Bone marrow (tissue), 2 donors: ENCODE measurements around the gene SNAPIN.

Source experiments
- DNase-seq, 2 donors: peaks; one replicate each; lab custom pipeline; 2025; lab: John Stamatoyannopoulos, UW

SNAPIN gene

DNA sequence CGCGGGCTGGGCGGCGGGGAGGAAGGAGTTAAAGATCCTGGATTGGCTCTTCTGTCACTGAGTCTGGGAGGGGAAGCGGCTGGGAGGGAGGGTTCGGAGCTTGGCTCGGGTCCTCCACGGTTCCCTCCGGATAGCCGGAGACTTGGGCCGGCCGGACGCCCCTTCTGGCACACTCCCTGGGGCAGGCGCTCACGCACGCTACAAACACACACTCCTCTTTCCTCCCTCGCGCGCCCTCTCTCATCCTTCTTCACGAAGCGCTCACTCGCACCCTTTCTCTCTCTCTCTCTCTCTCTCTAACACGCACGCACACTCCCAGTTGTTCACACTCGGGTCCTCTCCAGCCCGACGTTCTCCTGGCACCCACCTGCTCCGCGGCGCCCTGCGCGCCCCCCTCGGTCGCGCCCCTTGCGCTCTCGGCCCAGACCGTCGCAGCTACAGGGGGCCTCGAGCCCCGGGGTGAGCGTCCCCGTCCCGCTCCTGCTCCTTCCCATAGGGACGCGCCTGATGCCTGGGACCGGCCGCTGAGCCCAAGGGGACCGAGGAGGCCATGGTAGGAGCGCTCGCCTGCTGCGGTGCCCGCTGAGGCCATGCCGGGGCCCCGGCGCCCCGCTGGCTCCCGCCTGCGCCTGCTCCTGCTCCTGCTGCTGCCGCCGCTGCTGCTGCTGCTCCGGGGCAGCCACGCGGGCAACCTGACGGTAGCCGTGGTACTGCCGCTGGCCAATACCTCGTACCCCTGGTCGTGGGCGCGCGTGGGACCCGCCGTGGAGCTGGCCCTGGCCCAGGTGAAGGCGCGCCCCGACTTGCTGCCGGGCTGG, 20.2 kb downstream of the SNAPIN start, which contains the start of gene NPR1:
Gene NPR1 (plus strand): TSS at position 170 of the 818 bp plus-strand sequence. CDS start 421 bp downstream, at position 591.
- DNase-seq, result no peak

DNA sequence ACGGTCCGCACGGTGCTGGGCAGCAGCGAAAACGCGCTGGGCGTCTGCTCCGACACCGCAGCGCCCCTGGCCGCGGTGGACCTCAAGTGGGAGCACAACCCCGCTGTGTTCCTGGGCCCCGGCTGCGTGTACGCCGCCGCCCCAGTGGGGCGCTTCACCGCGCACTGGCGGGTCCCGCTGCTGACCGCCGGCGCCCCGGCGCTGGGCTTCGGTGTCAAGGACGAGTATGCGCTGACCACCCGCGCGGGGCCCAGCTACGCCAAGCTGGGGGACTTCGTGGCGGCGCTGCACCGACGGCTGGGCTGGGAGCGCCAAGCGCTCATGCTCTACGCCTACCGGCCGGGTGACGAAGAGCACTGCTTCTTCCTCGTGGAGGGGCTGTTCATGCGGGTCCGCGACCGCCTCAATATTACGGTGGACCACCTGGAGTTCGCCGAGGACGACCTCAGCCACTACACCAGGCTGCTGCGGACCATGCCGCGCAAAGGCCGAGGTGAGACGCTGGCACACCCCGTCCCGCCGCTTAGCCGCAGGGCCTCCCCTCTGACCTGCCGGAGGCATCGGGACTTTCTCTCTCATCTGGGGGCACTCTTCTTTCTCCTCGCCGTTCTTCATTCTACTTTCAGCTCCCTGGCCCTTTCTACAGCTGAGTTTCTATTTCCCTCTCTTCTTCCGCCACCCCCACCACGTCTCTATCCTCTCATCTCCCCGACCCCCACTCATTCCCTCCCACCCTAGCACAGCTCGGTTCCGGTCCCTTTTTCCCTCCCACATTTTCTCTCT, 21.0 kb downstream of the SNAPIN start:
- DNase-seq, result peak in 1 of 2 donors; percentile 37

- no peak for DNase-seq
Observed at GRCh38 chr1:153680120-153680403, 21.6 kb downstream of the SNAPIN start.

DNA sequence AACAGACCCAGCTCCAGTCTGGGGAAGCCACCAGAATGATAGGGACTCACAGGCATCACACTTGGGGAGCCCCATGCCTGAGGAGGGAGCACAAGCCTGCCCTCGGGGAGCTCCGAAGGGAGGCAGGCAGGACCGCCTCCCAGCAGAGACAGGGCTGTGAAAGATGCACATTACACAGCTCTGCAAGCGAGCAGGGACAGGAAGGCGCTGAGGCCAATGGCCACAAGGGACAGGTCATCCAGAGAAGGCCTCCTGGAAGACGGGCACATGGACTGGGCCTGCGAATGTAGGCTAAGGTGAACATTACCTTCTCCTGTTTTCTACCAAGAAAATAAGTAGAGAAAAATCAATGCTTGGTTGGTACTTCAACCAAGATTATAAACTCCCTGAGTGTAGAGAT, 24.2 kb downstream of the SNAPIN start:
- no peak for DNase-seq

- no peak for DNase-seq
Observed at GRCh38 chr1:153683854-153684253, 25.4 kb downstream of the SNAPIN start.

DNA sequence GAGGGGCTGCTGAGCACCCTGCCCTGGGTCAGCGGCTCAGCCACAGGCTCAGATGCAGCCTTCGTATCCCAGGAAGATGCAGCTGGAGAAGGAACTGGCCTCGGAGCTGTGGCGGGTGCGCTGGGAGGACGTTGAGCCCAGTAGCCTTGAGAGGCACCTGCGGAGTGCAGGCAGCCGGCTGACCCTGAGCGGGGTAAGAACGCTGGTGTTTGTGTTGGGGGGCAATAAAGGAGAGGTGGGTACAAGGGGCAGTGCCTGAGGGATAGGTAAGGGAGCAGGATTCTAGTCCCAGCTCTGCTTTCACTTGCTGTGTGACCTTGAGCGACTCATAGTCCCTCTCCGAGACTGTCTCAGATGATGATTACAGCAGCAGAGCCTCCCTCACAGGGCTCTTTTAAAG, 26.4 kb downstream of the SNAPIN start:
- no peak for DNase-seq

- DNase-seq, result no peak
Observed at GRCh38 chr1:153685544-153686340, 27.2 kb downstream of the SNAPIN start.

- DNase-seq, result no peak
Observed at GRCh38 chr1:153687346-153688125, 29.0 kb downstream of the SNAPIN start.

- no peak for DNase-seq
Observed at GRCh38 chr1:153688276-153688675, 29.8 kb downstream of the SNAPIN start.

DNA sequence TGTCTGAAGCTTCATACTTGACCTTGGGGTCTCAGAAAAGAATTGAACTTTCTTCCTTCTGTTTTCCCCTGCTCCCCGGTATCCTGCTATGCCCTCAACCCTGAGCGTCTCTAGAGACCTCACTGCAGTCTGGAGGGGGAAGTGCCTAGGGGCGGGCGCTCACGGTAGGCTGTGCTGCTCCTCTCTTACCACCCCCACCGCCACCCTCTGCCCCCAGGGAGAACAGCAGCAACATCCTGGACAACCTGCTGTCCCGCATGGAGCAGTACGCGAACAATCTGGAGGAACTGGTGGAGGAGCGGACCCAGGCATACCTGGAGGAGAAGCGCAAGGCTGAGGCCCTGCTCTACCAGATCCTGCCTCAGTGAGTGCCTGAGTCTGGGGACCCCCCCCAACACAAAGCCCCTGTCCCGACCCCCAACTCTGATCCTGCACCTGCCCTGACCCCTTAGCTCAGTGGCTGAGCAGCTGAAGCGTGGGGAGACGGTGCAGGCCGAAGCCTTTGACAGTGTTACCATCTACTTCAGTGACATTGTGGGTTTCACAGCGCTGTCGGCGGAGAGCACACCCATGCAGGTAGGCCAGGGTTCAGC, 30.3 kb downstream of the SNAPIN start:
- DNase-seq, result no peak

- no peak for DNase-seq
Observed at GRCh38 chr1:153693466-153693865, 35.0 kb downstream of the SNAPIN start.

DNA sequence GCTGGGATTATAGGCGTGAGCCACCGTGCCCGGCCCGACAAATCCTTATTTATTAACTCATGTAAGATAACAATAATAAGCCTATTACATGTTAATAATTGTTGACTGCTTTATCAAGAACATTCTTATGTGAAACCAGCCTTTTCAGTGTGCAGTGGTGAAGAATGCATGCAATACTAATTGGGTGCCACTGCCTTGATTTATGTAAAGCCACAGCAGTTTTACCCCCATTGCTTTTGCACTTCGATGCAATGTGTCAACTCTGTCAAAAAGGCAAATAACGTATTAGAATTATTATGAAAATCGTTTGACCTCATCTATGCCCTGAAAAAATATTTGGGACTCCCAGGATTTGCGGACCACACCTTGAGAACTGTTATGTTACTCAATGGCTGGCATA, 38.2 kb downstream of the SNAPIN start:
- no peak for DNase-seq

GRCh38 chr1:153697191-153698019, 38.9 kb downstream of the SNAPIN start:
- DNase-seq, result no peak

DNA sequence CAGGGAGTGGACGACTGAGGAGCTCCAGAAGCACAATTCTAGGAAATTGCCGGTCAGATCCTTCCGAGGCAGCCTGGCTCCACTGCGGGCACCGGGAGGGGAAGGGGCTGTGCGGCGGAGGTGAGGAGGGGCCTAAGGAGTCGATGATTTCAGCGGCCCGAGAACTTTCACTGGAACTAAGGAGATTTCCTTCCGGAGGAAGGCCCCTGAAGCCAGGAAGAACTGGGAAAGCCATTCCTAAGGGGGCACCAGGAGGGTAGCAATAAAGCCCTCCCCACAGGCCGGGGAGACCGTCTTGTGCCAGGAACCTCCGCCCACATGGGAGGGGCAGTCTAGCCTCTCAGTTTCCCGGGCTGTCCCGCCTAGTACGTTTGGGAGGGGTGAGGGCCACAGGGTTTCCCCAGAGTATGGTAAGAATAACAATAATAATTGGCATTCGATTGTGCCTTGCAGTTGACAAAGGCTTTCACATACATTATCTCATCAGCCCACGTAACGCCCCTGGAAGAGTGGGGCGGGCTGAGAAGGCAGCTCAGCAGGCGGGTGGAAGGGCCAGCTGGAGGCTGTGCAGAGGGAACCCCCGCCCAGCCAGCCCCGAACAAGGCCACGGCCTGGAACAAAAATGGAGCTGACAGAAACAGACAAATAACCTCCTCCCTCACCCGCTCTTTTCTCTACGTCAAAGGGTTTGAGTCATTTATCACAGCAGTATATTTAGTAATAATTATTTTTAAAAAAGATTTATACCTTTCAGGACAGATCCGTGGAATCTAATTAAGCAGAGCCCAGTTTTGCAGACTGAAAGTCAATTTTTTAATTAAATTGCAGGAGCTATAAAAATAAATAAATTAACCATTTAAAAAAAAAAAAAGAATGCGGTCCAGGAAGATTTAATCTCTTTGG, 39.8 kb downstream of the SNAPIN start:
- DNase-seq, result no peak

- DNase-seq, result no peak
Observed at GRCh38 chr1:153698923-153699714, 40.6 kb downstream of the SNAPIN start.

GRCh38 chr1:153699768-153700167, 41.3 kb downstream of the SNAPIN start:
- DNase-seq, result no peak

DNA sequence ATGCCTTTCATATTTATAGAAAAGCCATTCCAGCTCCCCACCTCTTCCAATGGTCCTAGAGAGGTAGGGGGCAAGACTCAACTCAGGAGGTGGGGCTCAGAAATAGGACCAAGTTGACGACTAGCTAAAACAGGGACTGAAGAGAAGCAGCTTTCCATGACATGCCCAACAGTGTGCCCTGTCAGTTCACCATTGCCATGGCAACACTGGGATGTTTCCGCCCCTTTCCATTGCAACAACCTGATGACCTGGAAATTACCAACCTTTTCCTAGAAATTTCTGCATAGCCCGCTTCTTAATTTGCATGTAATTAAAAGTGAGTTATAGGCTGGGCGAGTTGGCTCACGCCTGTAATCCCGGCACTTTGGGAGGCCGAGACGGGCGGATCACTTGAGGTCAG, 47.0 kb downstream of the SNAPIN start:
- DNase-seq, result no peak

DNA sequence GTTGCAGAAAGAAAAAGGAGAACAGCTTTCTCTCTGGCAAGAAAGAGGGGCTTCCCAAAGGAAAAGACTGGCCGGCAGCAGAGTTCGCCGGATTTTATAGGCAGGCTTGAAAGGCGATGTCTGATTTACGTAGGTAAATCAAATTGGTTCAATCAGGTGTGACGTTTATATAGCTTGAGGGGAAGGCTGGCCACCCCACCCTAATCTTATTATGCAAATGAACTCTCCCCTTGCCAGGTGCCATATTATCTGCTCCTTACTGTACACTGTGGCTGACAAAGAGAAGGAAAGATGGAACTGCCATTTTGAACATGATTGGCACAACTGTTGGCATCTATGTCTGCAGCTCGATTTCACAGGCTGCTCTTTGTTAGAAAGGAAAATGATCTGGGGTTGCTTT, 52.5 kb downstream of the SNAPIN start:
- no peak for DNase-seq
